WTC11 (cell line): ENCODE measurements around the gene SEL1L. TPM values are rescaled to one million over a fixed set of nuclear protein-coding genes. Genes with fewer than 3 reads are reported as not detected.

Source experiments
- ATAC-seq: fragments of 200-7000 bp; cut with Tn5 transposase; 2 replicates; pipeline ENCODE4 v1.10.0; 2021; ENCODE audit warnings: mild to moderate bottlenecking, moderate library complexity
- CTCF ChIA-PET: fragments of 300-600 bp; sonication (Branson Sonifier 250); formaldehyde crosslinking; loops from one replicate; lab custom pipeline; 2021; ENCODE audit warnings: antibody characterized with exemption; lab: Charles Lee
- POLR2A ChIA-PET: fragments of 350-600 bp; sonication (Branson Sonifier 250); formaldehyde crosslinking; loops from one replicate; lab custom pipeline; 2021; ENCODE audit warnings: antibody characterized with exemption; lab: Charles Lee
- DNase-seq: peaks from one replicate; pipeline ENCODE4 v3.0.0; 2021; ENCODE audit warnings: low spot score
- H3K27ac Mint-ChIP-seq: 2 replicates; pipeline ENCODE4 v1.8.0; 2021; ENCODE audit warnings: mixed read lengths
- H3K27me3 Mint-ChIP-seq: 2 replicates; pipeline ENCODE4 v1.8.0; 2021; ENCODE audit warnings: low read depth, mild to moderate bottlenecking, moderate library complexity, mixed read lengths
- H3K36me3 Mint-ChIP-seq: 2 replicates; pipeline ENCODE4 v1.8.0; 2021; ENCODE audit warnings: mixed read lengths
- H3K4me1 Mint-ChIP-seq: 2 replicates; pipeline ENCODE4 v1.8.0; 2022; ENCODE audit warnings: mixed read lengths
- H3K4me3 Mint-ChIP-seq: 2 replicates; pipeline ENCODE4 v1.8.0; 2021; ENCODE audit warnings: mild to moderate bottlenecking, moderate library complexity, mixed read lengths
- H3K9me3 Mint-ChIP-seq: 2 replicates; pipeline ENCODE4 v1.8.0; 2021; ENCODE audit warnings: mixed read lengths
- CBFB ChIP-seq: sonication (generic); formaldehyde crosslinking; IDR thresholded peaks from 2 replicates; pipeline ENCODE4 v1.8.1; 2022; ENCODE audit warnings: mild to moderate bottlenecking, low read depth, missing genetic modification reagents
- CREM ChIP-seq: sonication (generic); formaldehyde crosslinking; IDR thresholded peaks from 2 replicates; pipeline ENCODE4 v1.8.1; 2022; ENCODE audit warnings: mild to moderate bottlenecking, missing genetic modification reagents, moderate library complexity
- ELF4 ChIP-seq: sonication (generic); formaldehyde crosslinking; IDR thresholded peaks from 2 replicates; pipeline ENCODE4 v1.8.1; 2022; ENCODE audit warnings: low read depth, mild to moderate bottlenecking, moderate library complexity, missing genetic modification reagents
- ESRRA ChIP-seq: sonication (generic); formaldehyde crosslinking; IDR thresholded peaks from 2 replicates; pipeline ENCODE4 v1.8.1; 2022; ENCODE audit warnings: mild to moderate bottlenecking, missing genetic modification reagents, borderline replicate concordance
- ETV6 ChIP-seq: sonication (generic); formaldehyde crosslinking; IDR thresholded peaks from 2 replicates; pipeline ENCODE4 v1.8.1; 2022; ENCODE audit warnings: mild to moderate bottlenecking, missing genetic modification reagents
- HMGA2 ChIP-seq: fragments of 250-450 bp; sonication (Bioruptor Pico); IDR thresholded peaks from 2 replicates; pipeline ENCODE4 v1.4.0; 2021; ENCODE audit warnings: mild to moderate bottlenecking, moderate library complexity
- JUN ChIP-seq: sonication (generic); formaldehyde crosslinking; IDR thresholded peaks from 2 replicates; pipeline ENCODE4 v1.8.0; 2023; ENCODE audit warnings: mild to moderate bottlenecking, missing genetic modification reagents
- KAT7 ChIP-seq: sonication (generic); formaldehyde crosslinking; IDR thresholded peaks from 2 replicates; pipeline ENCODE4 v1.8.1; 2023; ENCODE audit warnings: missing genetic modification reagents, mild to moderate bottlenecking, borderline replicate concordance
- NR2C2 ChIP-seq: sonication (generic); formaldehyde crosslinking; IDR thresholded peaks from 2 replicates; pipeline ENCODE4 v1.8.0; 2022; ENCODE audit warnings: mild to moderate bottlenecking, missing genetic modification reagents
- RELA ChIP-seq: sonication (generic); formaldehyde crosslinking; IDR thresholded peaks from 2 replicates; pipeline ENCODE4 v1.8.1; 2022; ENCODE audit warnings: missing genetic modification reagents, mild to moderate bottlenecking, borderline replicate concordance
- SP1 ChIP-seq: sonication (generic); formaldehyde crosslinking; conservative IDR thresholded peaks from 2 replicates; pipeline ENCODE4 v1.8.1; 2022; ENCODE audit warnings: missing genetic modification reagents
- TEAD4 ChIP-seq: sonication (generic); formaldehyde crosslinking; IDR thresholded peaks from 2 replicates; pipeline ENCODE4 v1.8.0; 2022; ENCODE audit warnings: mild to moderate bottlenecking, missing genetic modification reagents
- ZNF121 ChIP-seq: sonication (generic); formaldehyde crosslinking; IDR thresholded peaks from 2 replicates; pipeline ENCODE4 v1.8.0; 2023; ENCODE audit warnings: missing genetic modification reagents
- ZNF219 ChIP-seq: sonication (generic); formaldehyde crosslinking; IDR thresholded peaks from 2 replicates; pipeline ENCODE4 v1.8.0; 2023; ENCODE audit warnings: missing genetic modification reagents, mild to moderate bottlenecking, borderline replicate concordance
- ZNF416 ChIP-seq: fragments of 250-450 bp; sonication (Bioruptor Pico); IDR thresholded peaks from 2 replicates; pipeline ENCODE4 v1.9.0; 2021; ENCODE audit warnings: mild to moderate bottlenecking, inconsistent platforms
- total RNA-seq: library from RNA; stranded (reverse); gene quantifications from 3 replicates; pipeline ENCODE4 v1.2.3, GENCODE V29; 2021
- TF ChIP-seq, protein P1 (sequence below): sonication (generic); formaldehyde crosslinking; IDR thresholded peaks from 2 replicates; pipeline ENCODE4 v1.8.1; 2023; ENCODE audit warnings: mild to moderate bottlenecking, missing genetic modification reagents
- TF ChIP-seq, protein P2 (sequence below): sonication (generic); formaldehyde crosslinking; IDR thresholded peaks from 2 replicates; pipeline ENCODE4 v1.8.0; 2022; ENCODE audit warnings: mild to moderate bottlenecking, missing genetic modification reagents
- TF ChIP-seq, protein P3 (sequence below): sonication (generic); formaldehyde crosslinking; IDR thresholded peaks from 2 replicates; pipeline ENCODE4 v1.8.0; 2022; ENCODE audit warnings: mild to moderate bottlenecking, missing genetic modification reagents
- TF ChIP-seq, protein P4 (sequence below): sonication (generic); formaldehyde crosslinking; IDR thresholded peaks from 2 replicates; pipeline ENCODE4 v1.8.0; 2022; ENCODE audit warnings: missing genetic modification reagents
- TF ChIP-seq, protein P5 (sequence below): sonication (generic); formaldehyde crosslinking; IDR thresholded peaks from 2 replicates; pipeline ENCODE4 v1.8.0; 2023; ENCODE audit warnings: missing genetic modification reagents, mild to moderate bottlenecking, borderline replicate concordance
- TF ChIP-seq, protein P6 (sequence below): sonication (generic); formaldehyde crosslinking; IDR thresholded peaks from 2 replicates; pipeline ENCODE4 v1.8.1; 2022; ENCODE audit warnings: mild to moderate bottlenecking, moderate library complexity, missing genetic modification reagents

SEL1L gene
- total RNA-seq, 1 experiment from 2014 or later: 29.1 TPM

DNA sequence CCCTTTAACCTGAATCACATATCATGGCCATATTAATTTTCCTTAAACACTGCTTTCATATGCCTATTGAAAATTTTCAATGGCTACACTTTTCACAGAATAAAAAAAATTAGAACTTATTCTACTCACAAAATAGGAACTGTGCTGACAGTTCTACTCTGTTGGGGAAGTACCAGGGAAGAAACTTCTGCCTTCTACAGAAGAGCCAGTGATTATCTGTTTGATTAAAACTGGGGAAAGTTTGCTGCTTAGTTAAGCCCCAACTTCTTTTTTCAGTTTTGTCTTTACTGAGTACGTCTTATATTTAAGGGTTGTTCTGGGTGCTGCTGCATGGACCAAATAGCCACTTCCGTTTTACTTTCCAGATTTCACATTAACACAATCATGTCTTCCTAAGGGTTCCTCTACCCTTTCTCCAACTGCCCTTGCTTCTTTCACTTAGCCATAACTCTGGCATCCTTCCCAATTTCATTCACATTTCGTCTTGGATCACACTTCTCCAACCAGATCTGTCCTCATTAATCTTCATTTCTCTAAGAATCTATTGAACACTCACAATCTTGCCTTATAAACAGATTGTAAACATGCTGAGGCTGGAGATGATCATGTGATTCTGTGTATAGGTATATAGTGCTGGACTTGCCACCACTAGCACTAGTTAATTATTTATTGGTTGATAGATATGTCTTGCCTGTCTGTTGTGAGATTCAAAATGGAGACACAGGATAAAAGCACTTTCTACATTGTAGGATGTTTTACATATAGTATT is 1.9 kb upstream of the SEL1L start:
- Mint-ChIP-seq H3K4me1 (peaks cover 19% of the 10 kb centered on the region), H3K27me3 (no peaks in the 10 kb centered on the region; the same call in 1 of the 2 replicates), H3K36me3 (peaks cover 23% of the 10 kb centered on the region)
- TF ChIP-seq, protein P1, sequence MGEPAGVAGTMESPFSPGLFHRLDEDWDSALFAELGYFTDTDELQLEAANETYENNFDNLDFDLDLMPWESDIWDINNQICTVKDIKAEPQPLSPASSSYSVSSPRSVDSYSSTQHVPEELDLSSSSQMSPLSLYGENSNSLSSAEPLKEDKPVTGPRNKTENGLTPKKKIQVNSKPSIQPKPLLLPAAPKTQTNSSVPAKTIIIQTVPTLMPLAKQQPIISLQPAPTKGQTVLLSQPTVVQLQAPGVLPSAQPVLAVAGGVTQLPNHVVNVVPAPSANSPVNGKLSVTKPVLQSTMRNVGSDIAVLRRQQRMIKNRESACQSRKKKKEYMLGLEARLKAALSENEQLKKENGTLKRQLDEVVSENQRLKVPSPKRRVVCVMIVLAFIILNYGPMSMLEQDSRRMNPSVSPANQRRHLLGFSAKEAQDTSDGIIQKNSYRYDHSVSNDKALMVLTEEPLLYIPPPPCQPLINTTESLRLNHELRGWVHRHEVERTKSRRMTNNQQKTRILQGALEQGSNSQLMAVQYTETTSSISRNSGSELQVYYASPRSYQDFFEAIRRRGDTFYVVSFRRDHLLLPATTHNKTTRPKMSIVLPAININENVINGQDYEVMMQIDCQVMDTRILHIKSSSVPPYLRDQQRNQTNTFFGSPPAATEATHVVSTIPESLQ (CRISPR knock-in tag): no peak
- TF ChIP-seq NR2C2 (no peak), KAT7 (CRISPR knock-in tag) (no peak), ZNF121 (CRISPR knock-in tag) (no peak)
- TF ChIP-seq, protein P2, sequence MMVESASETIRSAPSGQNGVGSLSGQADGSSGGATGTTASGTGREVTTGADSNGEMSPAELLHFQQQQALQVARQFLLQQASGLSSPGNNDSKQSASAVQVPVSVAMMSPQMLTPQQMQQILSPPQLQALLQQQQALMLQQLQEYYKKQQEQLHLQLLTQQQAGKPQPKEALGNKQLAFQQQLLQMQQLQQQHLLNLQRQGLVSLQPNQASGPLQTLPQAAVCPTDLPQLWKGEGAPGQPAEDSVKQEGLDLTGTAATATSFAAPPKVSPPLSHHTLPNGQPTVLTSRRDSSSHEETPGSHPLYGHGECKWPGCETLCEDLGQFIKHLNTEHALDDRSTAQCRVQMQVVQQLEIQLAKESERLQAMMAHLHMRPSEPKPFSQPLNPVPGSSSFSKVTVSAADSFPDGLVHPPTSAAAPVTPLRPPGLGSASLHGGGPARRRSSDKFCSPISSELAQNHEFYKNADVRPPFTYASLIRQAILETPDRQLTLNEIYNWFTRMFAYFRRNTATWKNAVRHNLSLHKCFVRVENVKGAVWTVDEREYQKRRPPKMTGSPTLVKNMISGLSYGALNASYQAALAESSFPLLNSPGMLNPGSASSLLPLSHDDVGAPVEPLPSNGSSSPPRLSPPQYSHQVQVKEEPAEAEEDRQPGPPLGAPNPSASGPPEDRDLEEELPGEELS (CRISPR knock-in tag): no peak
- TF ChIP-seq, all 79 proteins: peak for 0
- DNase-seq (no peak), ATAC-seq (no peak)
- Mint-ChIP-seq H3K9me3 (peaks cover 41% of the 10 kb centered on the region), H3K4me3 (no peak overlapping the region), H3K27ac (no peak overlapping the region)
- CTCF ChIA-PET: no interaction called here
- POLR2A ChIA-PET: no interaction called here

DNA sequence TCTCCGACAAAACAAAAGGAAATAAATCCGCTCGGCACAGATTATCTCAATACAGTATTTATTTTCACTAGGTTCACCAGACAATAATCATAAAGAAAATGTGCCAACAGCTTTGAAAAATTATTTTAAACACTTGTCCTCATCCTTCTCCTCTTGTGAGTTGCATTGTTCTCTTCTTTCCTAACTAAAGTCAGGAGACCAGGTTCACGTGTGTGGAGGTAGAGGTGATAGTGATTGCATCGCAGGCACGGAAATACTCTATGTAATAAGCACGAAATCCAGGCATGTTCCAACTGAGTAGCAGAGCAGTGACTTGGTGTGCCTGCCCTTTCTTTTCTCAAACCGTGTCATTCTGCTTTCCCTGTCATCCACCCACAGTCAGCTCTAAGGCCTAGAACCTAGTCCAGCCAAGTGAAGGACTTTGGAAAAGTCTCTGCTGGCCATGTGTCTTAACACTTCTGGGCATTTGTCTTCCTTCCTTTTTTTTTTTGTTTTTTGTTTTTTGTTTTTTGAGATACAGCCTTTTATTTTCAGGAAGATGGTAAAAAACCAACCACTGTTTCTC is 939 bp upstream of the SEL1L start:
- no peak for DNase-seq
- ATAC-seq: no peak
- Mint-ChIP-seq H3K36me3 (peaks cover 23% of the 10 kb centered on the region), H3K27ac (no peak overlapping the region), H3K4me3 (peak overlapping the region; percentile 96), H3K27me3 (no peaks in the 10 kb centered on the region; the same call in 1 of the 2 replicates), H3K4me1 (peaks cover 18% of the 10 kb centered on the region), H3K9me3 (peaks cover 34% of the 10 kb centered on the region)
- ChIA-PET POLR2A (no interaction called here), CTCF (interaction anchor here (1.0 to 1.4 kb wide), 2 partner anchors 70 to 365 kb away, joined by 3 read pairs; no protein-coding TSS in a partner anchor)
- TF ChIP-seq HMGA2: no peak
- TF ChIP-seq CREM (CRISPR knock-in tag): no peak
- TF ChIP-seq, protein P3, sequence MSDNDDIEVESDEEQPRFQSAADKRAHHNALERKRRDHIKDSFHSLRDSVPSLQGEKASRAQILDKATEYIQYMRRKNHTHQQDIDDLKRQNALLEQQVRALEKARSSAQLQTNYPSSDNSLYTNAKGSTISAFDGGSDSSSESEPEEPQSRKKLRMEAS: no peak
- TF ChIP-seq RELA (CRISPR knock-in tag): no peak
- TF ChIP-seq ZNF416 (CRISPR knock-in tag): no peak
- no peak for TF ChIP-seq ETV6 (CRISPR knock-in tag)
- no peak for TF ChIP-seq ESRRA (CRISPR knock-in tag)
- TF ChIP-seq, protein P4, sequence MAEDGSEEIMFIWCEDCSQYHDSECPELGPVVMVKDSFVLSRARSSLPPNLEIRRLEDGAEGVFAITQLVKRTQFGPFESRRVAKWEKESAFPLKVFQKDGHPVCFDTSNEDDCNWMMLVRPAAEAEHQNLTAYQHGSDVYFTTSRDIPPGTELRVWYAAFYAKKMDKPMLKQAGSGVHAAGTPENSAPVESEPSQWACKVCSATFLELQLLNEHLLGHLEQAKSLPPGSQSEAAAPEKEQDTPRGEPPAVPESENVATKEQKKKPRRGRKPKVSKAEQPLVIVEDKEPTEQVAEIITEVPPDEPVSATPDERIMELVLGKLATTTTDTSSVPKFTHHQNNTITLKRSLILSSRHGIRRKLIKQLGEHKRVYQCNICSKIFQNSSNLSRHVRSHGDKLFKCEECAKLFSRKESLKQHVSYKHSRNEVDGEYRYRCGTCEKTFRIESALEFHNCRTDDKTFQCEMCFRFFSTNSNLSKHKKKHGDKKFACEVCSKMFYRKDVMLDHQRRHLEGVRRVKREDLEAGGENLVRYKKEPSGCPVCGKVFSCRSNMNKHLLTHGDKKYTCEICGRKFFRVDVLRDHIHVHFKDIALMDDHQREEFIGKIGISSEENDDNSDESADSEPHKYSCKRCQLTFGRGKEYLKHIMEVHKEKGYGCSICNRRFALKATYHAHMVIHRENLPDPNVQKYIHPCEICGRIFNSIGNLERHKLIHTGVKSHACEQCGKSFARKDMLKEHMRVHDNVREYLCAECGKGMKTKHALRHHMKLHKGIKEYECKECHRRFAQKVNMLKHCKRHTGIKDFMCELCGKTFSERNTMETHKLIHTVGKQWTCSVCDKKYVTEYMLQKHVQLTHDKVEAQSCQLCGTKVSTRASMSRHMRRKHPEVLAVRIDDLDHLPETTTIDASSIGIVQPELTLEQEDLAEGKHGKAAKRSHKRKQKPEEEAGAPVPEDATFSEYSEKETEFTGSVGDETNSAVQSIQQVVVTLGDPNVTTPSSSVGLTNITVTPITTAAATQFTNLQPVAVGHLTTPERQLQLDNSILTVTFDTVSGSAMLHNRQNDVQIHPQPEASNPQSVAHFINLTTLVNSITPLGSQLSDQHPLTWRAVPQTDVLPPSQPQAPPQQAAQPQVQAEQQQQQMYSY (CRISPR knock-in tag): no peak
- no peak for TF ChIP-seq SP1 (CRISPR knock-in tag)
- TF ChIP-seq JUN: no peak
- no peak for TF ChIP-seq ZNF219
- TF ChIP-seq, protein P5, sequence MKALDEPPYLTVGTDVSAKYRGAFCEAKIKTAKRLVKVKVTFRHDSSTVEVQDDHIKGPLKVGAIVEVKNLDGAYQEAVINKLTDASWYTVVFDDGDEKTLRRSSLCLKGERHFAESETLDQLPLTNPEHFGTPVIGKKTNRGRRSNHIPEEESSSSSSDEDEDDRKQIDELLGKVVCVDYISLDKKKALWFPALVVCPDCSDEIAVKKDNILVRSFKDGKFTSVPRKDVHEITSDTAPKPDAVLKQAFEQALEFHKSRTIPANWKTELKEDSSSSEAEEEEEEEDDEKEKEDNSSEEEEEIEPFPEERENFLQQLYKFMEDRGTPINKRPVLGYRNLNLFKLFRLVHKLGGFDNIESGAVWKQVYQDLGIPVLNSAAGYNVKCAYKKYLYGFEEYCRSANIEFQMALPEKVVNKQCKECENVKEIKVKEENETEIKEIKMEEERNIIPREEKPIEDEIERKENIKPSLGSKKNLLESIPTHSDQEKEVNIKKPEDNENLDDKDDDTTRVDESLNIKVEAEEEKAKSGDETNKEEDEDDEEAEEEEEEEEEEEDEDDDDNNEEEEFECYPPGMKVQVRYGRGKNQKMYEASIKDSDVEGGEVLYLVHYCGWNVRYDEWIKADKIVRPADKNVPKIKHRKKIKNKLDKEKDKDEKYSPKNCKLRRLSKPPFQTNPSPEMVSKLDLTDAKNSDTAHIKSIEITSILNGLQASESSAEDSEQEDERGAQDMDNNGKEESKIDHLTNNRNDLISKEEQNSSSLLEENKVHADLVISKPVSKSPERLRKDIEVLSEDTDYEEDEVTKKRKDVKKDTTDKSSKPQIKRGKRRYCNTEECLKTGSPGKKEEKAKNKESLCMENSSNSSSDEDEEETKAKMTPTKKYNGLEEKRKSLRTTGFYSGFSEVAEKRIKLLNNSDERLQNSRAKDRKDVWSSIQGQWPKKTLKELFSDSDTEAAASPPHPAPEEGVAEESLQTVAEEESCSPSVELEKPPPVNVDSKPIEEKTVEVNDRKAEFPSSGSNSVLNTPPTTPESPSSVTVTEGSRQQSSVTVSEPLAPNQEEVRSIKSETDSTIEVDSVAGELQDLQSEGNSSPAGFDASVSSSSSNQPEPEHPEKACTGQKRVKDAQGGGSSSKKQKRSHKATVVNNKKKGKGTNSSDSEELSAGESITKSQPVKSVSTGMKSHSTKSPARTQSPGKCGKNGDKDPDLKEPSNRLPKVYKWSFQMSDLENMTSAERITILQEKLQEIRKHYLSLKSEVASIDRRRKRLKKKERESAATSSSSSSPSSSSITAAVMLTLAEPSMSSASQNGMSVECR (CRISPR knock-in tag): no peak
- TF ChIP-seq TEAD4 (CRISPR knock-in tag): no peak
- TF ChIP-seq ELF4 (CRISPR knock-in tag): no peak
- TF ChIP-seq, protein P6, sequence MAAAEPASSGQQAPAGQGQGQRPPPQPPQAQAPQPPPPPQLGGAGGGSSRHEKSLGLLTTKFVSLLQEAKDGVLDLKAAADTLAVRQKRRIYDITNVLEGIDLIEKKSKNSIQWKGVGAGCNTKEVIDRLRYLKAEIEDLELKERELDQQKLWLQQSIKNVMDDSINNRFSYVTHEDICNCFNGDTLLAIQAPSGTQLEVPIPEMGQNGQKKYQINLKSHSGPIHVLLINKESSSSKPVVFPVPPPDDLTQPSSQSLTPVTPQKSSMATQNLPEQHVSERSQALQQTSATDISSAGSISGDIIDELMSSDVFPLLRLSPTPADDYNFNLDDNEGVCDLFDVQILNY (CRISPR knock-in tag): no peak
- TF ChIP-seq CBFB (CRISPR knock-in tag): no peak
